GM12874 (cell line): ENCODE data around the gene ANKRD13A.

ENCODE experiments used
- TF ChIP-seq, protein P1 (sequence below): IDR thresholded peaks from 2 replicates; pipeline ENCODE4 v1.5.1; 2011; ENCODE audit warnings: low read depth, mild to moderate bottlenecking, control low read depth, low read length, moderate library complexity; ENCODE audit not compliant: insufficient read depth

ANKRD13A gene

DNA sequence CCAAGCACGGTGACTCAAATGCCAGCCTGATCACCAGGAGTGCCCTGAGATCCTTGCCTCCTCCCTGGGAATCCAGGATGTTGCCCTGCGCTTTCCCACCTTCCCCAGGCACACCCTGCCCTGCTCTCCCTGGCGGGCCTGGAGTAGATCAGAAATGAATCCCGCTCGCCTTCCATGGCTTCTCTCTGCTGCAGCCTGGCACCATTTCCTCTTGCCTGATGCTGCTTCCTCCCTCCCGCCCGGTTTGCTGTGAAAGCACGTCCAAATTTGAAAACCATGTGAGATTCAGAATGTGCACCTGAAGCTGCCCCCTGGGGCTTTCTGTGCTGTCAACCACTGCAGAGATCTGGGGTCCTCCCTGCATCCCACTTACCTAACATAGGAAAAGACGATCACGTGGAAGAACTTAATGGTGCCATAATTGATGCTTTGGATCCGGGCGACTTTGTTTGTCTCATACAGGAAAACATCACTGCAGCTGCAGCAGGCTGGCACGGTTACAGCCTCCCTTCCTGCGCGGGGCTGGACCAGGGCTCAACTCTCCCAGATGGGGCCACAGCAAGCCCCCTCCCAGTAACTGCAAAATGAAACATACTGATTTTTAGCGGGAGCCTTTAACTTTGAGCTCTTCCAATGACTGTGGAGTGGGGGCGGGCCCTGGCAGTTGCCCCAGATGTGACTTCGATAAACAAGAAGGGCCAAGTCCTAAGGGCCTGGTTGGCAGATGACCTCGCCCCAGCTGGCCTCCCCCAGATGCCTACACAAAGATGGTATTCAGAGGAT lies 74.0 kb downstream of the ANKRD13A start:
- TF ChIP-seq, protein P1, sequence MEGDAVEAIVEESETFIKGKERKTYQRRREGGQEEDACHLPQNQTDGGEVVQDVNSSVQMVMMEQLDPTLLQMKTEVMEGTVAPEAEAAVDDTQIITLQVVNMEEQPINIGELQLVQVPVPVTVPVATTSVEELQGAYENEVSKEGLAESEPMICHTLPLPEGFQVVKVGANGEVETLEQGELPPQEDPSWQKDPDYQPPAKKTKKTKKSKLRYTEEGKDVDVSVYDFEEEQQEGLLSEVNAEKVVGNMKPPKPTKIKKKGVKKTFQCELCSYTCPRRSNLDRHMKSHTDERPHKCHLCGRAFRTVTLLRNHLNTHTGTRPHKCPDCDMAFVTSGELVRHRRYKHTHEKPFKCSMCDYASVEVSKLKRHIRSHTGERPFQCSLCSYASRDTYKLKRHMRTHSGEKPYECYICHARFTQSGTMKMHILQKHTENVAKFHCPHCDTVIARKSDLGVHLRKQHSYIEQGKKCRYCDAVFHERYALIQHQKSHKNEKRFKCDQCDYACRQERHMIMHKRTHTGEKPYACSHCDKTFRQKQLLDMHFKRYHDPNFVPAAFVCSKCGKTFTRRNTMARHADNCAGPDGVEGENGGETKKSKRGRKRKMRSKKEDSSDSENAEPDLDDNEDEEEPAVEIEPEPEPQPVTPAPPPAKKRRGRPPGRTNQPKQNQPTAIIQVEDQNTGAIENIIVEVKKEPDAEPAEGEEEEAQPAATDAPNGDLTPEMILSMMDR = no peak

DNA sequence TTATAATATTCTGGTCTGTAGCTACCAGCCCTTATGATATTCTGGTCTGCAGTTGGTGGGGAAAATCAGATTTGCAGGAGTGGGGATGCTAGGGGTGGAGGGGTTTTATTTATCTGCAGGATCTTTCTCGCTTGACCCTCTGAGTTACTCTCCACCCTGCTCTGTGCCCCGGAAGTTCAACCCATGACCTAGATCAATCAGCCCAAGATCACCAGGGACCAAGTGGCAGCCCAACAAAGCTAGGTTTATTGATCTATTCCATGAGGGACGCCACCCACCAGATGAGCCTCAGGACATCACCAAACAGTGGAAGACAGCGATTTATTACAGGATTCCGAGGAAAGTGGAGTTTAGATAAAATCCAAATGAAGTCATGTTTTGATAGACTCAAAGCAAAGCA lies 74.9 kb downstream of the ANKRD13A start:
- TF ChIP-seq, protein P1 = no peak

DNA sequence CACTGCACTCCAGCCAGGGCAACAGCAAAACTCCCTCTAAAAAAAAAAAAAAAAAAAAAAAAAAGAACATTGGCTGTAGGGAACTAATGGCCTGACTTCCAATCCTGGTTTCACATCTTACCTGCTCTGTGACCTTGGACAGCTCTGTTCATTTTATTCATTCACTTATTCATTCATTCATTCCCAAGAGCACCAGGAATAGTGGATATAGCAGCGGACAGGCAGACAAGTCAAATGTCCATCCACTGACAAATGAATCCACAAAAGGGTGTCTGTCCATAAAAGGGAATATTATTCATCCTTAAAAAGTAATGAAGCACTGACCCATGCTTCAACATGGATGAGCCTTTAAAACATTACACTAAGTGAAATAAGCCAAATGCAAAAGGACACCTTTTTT lies 76.7 kb downstream of the ANKRD13A start:
- TF ChIP-seq, protein P1 = no peak

DNA sequence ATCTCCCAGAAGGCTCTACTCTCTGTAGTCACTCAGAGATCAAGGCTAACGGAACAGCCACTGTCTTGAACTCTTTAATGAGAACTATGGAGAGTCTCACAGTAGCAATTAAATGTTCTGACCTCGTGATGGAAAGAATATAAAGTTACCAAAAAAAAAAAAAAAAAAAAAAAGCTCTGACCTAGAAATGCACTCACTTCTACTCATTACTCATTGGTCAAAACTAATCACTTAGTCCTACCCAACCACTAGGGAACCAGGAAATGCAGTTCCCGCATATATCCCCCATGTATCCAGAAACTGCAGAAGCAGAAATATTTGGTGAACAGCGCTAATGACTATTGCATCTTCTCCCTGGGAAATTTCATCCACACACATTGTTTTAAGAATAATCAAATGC lies 78.6 kb downstream of the ANKRD13A start:
- TF ChIP-seq, protein P1 = no peak

DNA sequence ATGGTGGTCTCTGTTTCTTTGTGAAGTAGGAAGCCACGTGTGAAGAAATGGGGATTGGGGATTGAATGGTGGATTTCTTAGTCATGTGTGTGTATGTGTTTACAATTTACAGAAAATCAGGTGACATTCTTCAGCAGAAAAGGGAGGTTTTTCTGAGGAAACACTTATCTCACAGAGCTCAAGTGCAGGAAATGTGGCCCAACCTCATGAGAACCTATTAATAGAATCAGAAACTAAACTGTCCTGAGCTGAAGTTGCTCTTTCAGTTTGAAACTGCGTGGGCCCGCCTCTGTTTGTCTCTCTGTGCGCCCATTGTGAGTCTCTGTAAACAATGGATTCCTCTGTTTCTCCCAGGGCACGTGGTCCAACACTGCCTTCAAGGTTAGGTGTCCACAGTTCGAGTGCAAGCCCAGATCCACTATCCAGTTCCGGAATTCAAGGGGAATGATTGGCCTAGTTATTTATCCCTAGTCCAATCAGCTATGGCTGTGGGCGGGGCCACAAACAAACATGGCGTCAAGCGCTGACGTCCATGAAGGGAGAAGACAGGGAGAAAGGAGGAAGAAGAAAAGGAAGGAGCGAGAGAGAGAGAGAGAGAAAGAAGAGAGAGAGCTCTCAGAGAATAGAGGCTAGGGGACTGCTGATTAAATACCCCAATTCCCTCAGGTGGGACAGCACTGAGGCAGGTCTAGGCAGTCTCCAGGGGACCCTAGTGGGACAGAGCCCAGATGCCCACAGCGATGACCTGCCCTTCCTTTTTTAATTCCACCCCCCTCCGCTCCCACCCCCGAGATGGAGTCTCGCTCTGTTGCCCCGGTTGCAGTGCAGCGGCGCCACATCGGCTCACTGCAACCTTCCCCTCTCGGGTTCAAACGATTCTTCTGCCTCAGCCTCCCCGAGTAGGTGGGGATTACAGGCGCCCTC lies 80.5 kb downstream of the ANKRD13A start:
- TF ChIP-seq, protein P1 = no peak

DNA sequence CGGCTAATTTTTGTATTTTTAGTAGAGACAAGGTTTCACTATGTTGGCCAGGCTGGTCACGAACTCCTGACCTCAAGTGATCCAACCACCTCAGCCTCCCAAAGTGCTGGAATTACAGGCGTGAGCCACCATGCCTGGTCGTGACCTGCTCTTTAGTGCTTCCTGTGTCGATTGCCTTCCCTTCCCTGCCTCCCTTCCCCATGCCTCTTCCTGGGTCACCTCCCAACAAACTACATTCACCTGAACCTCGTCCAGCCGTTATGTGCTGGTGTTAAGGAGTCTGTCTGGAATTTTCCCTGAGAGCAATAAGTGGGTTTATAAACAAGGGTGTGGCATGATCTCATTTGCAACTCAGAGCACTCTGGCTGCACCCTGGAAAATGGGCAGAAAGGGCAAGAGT lies 81.2 kb downstream of the ANKRD13A start:
- TF ChIP-seq, protein P1 = no peak

DNA sequence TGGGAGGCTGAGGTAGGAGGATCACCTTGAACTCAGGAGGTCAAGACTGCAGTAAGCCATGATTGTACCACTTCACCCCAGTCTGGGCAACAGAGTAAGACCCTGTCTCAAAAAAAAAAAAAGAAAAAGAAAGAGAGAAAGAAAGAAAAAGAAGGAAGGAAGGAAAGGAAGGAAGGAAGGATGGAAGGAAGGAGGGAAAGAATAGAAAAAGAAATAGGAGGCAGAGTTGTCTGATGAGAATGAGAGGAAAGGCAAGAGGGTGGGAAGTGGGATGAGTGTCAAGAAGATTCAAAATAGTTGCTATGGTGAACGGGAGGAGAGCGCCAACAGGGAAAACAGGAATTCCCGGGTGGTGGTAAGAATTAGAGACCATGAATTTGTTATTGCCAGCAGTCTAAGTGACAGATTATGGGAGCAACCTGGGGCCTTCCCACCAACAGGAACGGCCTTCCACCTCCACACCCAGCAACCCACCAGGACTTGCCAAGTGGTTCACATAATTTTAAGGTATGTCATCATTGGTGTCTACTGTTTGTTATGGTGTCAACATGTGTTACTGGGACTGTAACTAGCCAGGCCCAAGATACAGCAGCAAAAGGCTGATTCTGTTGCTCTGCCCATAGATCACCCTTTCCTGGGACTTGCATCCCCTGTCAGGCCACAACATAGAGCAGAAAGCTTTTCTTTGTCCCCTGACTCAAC lies 85.2 kb downstream of the ANKRD13A start:
- TF ChIP-seq, protein P1 = no peak
